ENCODE measurements around the gene SYNPO2. TPM values are rescaled to one million over a fixed set of nuclear protein-coding genes. Genes with fewer than 3 reads are reported as not detected.

SYNPO2 gene, protein sequence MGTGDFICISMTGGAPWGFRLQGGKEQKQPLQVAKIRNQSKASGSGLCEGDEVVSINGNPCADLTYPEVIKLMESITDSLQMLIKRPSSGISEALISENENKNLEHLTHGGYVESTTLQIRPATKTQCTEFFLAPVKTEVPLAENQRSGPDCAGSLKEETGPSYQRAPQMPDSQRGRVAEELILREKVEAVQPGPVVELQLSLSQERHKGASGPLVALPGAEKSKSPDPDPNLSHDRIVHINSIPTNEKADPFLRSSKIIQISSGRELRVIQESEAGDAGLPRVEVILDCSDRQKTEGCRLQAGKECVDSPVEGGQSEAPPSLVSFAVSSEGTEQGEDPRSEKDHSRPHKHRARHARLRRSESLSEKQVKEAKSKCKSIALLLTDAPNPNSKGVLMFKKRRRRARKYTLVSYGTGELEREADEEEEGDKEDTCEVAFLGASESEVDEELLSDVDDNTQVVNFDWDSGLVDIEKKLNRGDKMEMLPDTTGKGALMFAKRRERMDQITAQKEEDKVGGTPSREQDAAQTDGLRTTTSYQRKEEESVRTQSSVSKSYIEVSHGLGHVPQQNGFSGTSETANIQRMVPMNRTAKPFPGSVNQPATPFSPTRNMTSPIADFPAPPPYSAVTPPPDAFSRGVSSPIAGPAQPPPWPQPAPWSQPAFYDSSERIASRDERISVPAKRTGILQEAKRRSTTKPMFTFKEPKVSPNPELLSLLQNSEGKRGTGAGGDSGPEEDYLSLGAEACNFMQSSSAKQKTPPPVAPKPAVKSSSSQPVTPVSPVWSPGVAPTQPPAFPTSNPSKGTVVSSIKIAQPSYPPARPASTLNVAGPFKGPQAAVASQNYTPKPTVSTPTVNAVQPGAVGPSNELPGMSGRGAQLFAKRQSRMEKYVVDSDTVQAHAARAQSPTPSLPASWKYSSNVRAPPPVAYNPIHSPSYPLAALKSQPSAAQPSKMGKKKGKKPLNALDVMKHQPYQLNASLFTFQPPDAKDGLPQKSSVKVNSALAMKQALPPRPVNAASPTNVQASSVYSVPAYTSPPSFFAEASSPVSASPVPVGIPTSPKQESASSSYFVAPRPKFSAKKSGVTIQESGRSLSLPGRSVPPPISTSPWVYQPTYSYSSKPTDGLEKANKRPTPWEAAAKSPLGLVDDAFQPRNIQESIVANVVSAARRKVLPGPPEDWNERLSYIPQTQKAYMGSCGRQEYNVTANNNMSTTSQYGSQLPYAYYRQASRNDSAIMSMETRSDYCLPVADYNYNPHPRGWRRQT
- 0.30 and 0.50 TPM in 2 replicates for total RNA-seq (2014; rRNA removed; shearing (Covaris generic))

GRCh38 chr4:118888666-118889311 is at the start of gene SYNPO2:
TSS of gene SYNPO2 (plus strand) at chr4:118888854. CDS start at chr4:118889037, 183 bp downstream.

Other genes starting within 250 kb of the SYNPO2 start
- gene METTL14, start 203.5 kb upstream of the SYNPO2 start, total RNA-seq (2014; rRNA removed; shearing (Covaris generic)) = 25.2 and 25.5 TPM in 2 replicates
- 16.9 and 17.7 TPM in 2 replicates for gene SEC24D, start 52.7 kb upstream of the SYNPO2 start, total RNA-seq (2014; rRNA removed; shearing (Covaris generic))
- 0.24 TPM in 1 of 2 replicates, not detected in the other for gene MYOZ2, start 247.0 kb downstream of the SYNPO2 start, total RNA-seq (2014; rRNA removed; shearing (Covaris generic))

All from A375 (cell line).